ENCODE data around the gene SPRTN. TPM values are rescaled to one million over a fixed set of nuclear protein-coding genes. Genes with fewer than 3 reads are reported as not detected.

Gene SPRTN
- total and polyA plus RNA-seq, 9 donors: 3.9 to 11.7 (median 8.1) TPM

DNA sequence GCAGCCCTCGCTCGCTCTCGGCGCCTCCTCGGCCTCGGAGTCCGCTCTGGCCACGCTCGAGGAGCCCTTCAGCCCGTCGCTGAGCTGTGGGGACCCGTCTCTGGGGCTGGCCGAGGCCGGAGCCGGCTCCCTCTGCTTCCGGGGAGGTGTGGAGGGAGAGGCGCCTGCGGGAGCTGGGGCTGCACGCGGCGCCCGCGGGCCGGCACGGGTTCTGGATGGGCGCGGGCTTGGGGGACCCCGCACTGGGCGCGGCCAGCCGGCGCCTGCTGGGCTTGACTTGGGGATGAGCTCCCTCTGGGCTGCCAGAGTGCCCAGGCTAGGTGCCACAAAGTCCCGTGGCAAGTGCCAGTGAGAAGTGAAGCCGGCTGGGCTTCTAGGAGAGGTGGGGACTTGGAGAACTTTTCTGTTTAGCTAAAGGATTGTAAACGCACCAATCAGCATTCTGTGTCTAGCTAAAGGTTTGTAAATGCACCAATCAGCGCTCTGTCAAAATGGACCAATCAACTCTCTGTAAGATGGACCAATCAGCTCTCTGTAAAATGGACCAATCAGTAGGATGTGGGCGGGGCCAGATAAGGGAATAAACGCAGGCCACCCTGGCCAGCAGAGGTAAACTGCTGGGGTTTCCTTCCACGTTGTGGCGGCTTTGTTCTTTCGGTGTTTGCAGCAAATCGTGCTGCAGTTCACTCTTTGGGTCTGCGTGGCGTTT lies 20.6 kb upstream of the SPRTN start:
- WGBS, 3 donors: 94 to 95% (median 95%) methylated on average over 39 to 44 of the region's 44 CpGs
- Histone ChIP-seq H3K4me1 (ENCODE audit: insufficient read depth) (no peaks in the 10 kb centered on the region), H3K9me3 (no peaks in the 10 kb centered on the region), H3K4me3 (no peak overlapping the region), H3K27me3 (no peaks in the 10 kb centered on the region), H3K36me3 (no peaks in the 10 kb centered on the region), H3K27ac (no peak overlapping the region)
- DNase-seq: no peak
- intact Hi-C loops (cut with DNase I): no loop called here
- TF ChIP-seq EP300 (IDR thresholded peaks at IDR 0.05) (no peak), POLR2A (IDR thresholded peaks at IDR 0.05) (no peak)
- TF ChIP-seq, protein P1, sequence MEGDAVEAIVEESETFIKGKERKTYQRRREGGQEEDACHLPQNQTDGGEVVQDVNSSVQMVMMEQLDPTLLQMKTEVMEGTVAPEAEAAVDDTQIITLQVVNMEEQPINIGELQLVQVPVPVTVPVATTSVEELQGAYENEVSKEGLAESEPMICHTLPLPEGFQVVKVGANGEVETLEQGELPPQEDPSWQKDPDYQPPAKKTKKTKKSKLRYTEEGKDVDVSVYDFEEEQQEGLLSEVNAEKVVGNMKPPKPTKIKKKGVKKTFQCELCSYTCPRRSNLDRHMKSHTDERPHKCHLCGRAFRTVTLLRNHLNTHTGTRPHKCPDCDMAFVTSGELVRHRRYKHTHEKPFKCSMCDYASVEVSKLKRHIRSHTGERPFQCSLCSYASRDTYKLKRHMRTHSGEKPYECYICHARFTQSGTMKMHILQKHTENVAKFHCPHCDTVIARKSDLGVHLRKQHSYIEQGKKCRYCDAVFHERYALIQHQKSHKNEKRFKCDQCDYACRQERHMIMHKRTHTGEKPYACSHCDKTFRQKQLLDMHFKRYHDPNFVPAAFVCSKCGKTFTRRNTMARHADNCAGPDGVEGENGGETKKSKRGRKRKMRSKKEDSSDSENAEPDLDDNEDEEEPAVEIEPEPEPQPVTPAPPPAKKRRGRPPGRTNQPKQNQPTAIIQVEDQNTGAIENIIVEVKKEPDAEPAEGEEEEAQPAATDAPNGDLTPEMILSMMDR (IDR thresholded peaks at IDR 0.05): no peak

DNA sequence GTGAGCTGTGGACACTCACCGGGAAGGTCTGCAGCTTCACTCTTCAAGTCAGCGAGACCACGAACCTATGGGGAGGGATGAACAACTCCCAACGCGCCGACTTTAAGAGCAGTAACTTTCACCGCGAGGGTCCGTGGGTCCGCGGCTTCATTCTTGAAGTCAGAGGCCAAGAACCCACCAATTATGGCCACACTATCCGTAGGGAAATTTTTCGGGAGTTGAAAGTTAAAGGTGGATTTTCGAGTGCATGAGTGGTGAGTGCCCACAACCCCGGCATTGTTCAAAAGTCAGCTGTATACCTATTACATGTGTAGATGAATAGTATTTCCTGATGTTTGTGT lies 20.1 kb upstream of the SPRTN start:
- 94 to 97% (median 96%) methylated on average over 15 of the region's 15 CpGs for WGBS, 3 donors
- Histone ChIP-seq H3K27ac (no peak overlapping the region), H3K36me3 (no peaks in the 10 kb centered on the region), H3K4me1 (ENCODE audit: insufficient read depth) (no peaks in the 10 kb centered on the region), H3K4me3 (no peak overlapping the region), H3K27me3 (no peaks in the 10 kb centered on the region), H3K9me3 (no peaks in the 10 kb centered on the region)
- TF ChIP-seq POLR2A (IDR thresholded peaks at IDR 0.05) (no peak), EP300 (IDR thresholded peaks at IDR 0.05) (no peak)
- TF ChIP-seq, protein P1 (IDR thresholded peaks at IDR 0.05): no peak
- no peak for DNase-seq
- intact Hi-C loops (cut with DNase I): no loop called here

DNA sequence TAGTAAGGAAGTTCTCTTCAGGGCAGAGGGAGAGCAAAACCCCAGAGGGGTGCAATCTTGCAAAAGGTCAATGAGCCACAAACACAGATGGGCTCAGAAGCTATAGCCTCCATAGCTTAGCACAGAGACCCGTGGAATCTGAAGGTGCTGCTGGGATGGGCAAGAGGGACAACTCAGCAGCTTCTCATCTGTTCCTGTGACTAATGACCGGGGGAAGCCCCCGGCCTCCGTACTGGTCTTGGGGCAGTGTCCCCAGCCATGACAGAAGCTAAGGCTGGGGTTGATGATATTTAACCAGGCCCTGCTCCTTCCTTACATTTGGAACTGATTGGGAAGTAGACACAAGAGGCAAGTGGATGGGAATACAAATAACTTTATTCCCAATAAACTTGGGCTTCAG lies 19.5 kb upstream of the SPRTN start:
- Histone ChIP-seq H3K27me3 (no peaks in the 10 kb centered on the region), H3K27ac (no peak overlapping the region), H3K4me3 (no peak overlapping the region), H3K36me3 (no peaks in the 10 kb centered on the region), H3K9me3 (no peaks in the 10 kb centered on the region), H3K4me1 (ENCODE audit: insufficient read depth) (no peaks in the 10 kb centered on the region)
- TF ChIP-seq POLR2A (IDR thresholded peaks at IDR 0.05) (no peak), EP300 (IDR thresholded peaks at IDR 0.05) (no peak)
- DNase-seq: no peak
- 87 to 94% (median 91%) methylated on average over 4 of the region's 4 CpGs for WGBS, 3 donors
- intact Hi-C loops (cut with DNase I): no loop called here

DNA sequence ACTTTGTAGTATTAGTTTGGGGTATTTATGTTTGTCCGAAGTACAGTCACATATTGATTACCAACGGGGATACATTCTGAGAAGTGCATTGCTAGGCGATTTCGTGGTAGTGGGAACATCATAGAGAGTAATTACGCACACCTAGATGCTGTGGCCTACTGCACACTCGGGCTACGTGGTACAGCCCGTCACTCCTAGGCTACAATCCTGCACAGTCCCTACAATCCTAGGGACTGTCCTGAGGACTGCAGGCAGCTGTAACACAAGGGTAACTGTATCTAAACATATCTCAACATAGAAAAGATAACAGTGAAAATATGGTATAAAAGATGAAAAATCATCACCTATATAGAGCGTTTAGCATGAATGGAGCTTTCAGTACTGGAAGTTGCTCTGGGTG lies 19.0 kb upstream of the SPRTN start:
- Histone ChIP-seq H3K9me3 (no peaks in the 10 kb centered on the region), H3K36me3 (no peaks in the 10 kb centered on the region), H3K27me3 (no peaks in the 10 kb centered on the region), H3K27ac (no peak overlapping the region), H3K4me3 (no peak overlapping the region), H3K4me1 (ENCODE audit: insufficient read depth) (no peaks in the 10 kb centered on the region)
- no peak for DNase-seq
- intact Hi-C loops (cut with DNase I): no loop called here
- TF ChIP-seq, protein P1 (IDR thresholded peaks at IDR 0.05): no peak
- no peak for TF ChIP-seq POLR2A (IDR thresholded peaks at IDR 0.05)
- TF ChIP-seq EP300 (IDR thresholded peaks at IDR 0.05): no peak
- 92 to 95% (median 94%) methylated on average over 9 of the region's 9 CpGs for WGBS, 3 donors

DNA sequence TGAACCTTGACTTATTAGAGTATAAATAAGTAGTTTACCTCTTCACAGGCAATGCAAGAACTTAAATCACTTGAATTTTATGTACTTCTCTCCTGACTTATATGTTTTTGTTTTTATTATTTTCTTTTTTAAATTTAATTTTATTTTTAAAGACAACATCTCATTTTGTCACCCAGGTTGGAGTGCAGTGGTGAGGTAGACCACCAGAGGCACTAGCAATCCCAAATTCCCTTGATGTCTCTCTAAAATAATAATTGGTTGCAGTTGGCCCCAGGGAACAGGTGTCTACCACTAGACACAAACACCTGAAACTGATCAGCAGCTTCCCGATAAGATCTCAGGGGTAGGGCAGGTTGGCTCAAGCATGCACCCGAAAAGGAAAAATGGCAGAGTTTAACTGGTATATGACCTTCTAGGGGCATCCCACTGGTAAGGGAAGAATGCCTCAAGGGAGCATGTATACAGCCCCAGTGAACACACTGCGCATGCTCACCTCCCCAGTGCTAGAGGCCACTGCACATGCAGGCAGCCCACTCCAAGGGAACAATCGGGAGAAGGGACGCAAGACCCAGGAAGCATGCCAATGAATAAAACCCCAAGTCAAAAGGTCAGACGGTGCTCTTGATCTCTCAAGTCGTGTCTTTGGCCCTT lies 15.1 kb upstream of the SPRTN start:
- Histone ChIP-seq H3K9me3 (no peaks in the 10 kb centered on the region), H3K4me1 (ENCODE audit: insufficient read depth) (no peaks in the 10 kb centered on the region), H3K36me3 (no peaks in the 10 kb centered on the region), H3K27ac (no peak overlapping the region), H3K4me3 (no peak overlapping the region), H3K27me3 (no peaks in the 10 kb centered on the region)
- TF ChIP-seq, protein P1 (IDR thresholded peaks at IDR 0.05): no peak
- TF ChIP-seq POLR2A (IDR thresholded peaks at IDR 0.05): no peak
- no peak for TF ChIP-seq EP300 (IDR thresholded peaks at IDR 0.05)
- no peak for DNase-seq
- intact Hi-C loops (cut with DNase I): no loop called here
- 82 to 85% (median 82%) methylated on average over 7 of the region's 7 CpGs for WGBS, 3 donors

Data from ovary (tissue), 9 donors.